IPS-18c (cell line): ENCODE results near the gene ZNF75A.
A peak's percentile ranks its signal among the peaks of the same experiment; 100 is the strongest.
"Not testable (repeated sequence)": the region's sequence is repeated elsewhere in the genome, so short reads cannot be mapped to it uniquely, and the experiment has no call there.

ENCODE experiments used
- H3K4me3 ChIP-seq: 2 replicates; pipeline ENCODE4 v1.7.0; 2013; ENCODE audit warnings: low read depth, mild to moderate bottlenecking, low read length, moderate library complexity; ENCODE audit not compliant: insufficient read depth
- H3K9me3 ChIP-seq: one replicate; pipeline ENCODE4 v1.6.1; 2013; ENCODE audit warnings: mild to moderate bottlenecking, low read length, moderate library complexity; ENCODE audit not compliant: control insufficient read depth, insufficient read depth

The ZNF75A gene

DNA sequence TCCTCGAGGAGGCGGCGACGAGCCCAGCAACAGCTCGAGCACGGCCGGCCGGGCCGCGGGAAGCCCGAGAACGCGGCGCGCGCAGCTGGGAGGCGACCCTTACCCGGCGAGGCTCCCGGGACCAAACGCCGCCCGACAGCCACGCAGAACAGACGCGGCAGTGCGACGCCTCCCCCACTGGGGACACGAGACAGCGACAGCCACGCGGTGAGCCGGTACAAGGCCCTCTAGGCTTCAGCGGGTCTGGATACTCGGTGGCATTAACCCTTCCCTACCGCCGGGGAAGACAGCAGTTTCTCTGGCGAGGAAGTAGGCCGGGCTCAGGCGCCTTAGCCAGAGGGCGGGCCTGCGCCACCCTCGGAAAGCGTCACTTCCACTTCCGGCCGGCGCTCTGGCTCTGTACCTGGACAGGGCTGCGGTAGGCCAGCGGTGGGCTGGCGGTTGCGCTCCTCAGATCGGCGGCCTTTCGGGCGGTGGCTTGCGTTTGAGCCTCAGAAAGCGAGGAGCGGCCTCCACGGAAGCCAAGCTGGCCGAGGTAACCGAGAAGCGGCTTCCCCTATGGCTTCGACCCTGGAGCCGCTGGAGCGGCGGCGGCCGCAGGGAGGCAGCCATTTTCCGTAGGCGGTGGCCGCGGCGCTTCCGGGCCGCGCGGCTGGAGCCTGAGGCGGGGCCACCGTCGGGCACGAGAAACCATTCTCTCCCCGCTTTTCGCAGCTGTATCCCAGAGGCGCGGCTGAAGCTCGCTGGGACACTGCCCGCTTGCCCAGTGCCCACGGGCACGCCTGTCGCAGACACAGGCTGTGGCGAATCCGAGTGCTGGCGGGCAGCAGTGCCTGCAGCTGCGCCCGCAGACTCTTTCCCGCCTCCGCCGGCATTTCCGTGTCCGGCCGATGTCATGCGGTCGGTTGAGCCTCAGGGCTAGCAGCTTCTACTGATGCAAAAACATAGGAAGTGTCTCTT, at the start of gene ZNF75A, which contains the start of gene TIGD7:
TSS of gene ZNF75A (plus strand) at position 389 of the 960 bp plus-strand sequence. CDS start 2,932 bp downstream, outside the sequence.
TSS of gene TIGD7 (minus strand) at position 322 of the 960 bp plus-strand sequence. CDS start 4,816 bp downstream, outside the sequence.
- Histone ChIP-seq H3K4me3 (peak within 1 kb of the TSS; percentile 88), H3K9me3 (peaks cover 29% of the 10 kb centered on the region)

DNA sequence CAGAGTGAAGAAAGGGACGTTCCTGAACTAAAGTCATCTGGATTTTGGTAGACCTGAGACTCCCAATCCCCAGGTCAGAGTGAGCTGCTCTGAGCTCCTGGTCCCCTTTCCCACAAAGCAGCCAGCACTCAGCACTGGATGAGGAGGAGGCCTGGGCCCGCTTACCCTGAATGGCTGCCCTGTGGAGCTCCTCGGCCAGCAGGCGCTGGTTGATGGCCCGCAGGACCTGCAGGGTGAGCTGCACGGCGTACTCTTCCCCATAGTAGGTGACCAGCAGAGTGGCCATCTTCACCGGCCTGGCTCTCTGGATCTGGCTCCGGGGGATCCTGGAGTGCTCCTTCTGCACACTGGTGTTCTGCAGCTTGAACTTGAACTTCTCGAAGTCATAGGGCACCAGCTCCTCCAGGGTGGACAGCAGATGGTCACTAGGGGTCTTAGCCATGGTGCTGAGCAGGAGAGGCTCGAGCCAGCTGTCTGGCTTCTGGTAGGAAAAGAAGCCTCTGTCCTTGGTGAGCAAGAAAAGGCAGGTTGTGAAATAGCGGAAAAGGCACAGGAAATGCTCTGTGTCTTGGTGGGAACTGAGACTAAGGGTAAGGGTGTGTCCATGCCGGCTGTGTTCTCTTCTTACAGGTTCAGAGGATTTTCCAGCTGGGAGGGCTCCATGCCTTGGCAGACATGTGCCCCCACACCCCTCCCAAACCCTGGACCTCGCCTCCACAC, 49.0 kb upstream of the ZNF75A start, which contains the start of gene MEFV:
TSS of gene MEFV (minus strand) at position 488 of the 720 bp plus-strand sequence. CDS start at position 442, 46 bp downstream.
- H3K4me3 ChIP-seq: no peak within 1 kb of the TSS
- H3K9me3 ChIP-seq: no peaks in the 10 kb centered on the region

DNA sequence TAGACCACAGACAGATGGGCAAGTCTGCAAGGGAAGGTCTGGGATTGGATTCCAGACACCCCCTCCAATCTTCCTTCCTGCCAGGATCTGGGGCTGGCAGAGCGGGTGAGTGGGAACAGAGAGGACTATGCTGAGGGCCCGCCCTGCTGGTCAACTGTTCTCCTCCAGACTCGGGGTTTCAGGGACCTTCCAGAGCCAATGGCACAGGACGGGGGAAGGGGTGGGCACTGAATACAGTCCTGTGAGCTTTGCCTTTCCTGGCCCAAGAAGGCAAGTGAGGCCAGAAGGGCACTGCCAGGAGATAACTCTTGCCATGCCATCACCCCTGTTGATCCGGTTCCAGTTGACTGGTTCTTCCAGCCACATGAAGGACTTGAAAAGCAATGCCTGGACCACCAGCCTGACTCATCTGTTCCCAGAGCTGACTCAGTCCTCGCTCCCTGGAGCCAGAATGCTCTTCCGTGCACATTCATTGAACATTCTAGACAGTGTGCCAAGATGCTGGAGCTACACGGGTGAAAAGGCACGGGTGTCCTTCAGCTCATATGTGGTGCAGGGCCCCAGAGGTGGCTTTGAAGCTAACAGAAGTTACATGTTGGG, 48.3 kb upstream of the ZNF75A start:
- H3K9me3 ChIP-seq: no peaks in the 10 kb centered on the region
- no peak overlapping the region for H3K4me3 ChIP-seq

DNA sequence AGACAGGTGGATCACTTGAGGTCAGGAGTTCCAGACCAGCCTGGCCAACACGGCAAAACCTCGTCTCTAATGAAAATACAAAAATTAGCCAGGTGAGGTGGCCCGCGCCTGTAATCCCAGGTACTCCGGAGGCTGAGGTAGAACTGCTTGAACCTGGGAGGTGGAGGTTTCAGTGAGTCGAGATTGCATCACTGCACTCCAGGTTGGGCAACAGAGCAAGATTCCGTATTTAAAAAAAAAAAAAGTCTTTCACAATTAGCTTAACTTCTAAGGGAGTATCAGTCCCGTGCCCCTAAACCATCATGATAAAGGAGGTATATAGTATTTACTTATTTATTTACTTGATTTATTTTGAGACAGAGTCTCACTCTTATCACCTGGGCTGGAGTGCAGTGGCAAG, 45.5 kb upstream of the ZNF75A start:
- Histone ChIP-seq H3K4me3 (no peak overlapping the region), H3K9me3 (no peaks in the 10 kb centered on the region)

DNA sequence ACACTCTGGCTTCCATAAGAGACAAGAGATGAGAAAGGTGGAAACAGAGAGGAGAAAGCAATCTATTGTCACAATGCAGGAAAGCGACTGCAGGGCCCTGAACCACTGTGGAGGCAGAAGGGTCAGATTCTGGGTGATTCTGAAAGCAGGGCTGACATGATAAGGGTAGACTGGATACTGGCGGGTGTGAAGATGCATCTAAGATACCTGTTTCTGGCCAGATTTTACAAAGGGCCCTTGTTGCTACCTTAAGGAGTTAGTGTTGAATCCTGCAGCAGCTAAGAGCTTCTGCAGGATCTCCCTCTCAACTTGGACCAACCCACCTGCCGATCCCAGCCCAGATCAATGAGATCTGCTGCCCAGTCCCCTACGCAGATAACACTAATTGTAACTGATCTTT, 42.8 kb upstream of the ZNF75A start:
- no peak overlapping the region for H3K4me3 ChIP-seq
- no peaks in the 10 kb centered on the region for H3K9me3 ChIP-seq

DNA sequence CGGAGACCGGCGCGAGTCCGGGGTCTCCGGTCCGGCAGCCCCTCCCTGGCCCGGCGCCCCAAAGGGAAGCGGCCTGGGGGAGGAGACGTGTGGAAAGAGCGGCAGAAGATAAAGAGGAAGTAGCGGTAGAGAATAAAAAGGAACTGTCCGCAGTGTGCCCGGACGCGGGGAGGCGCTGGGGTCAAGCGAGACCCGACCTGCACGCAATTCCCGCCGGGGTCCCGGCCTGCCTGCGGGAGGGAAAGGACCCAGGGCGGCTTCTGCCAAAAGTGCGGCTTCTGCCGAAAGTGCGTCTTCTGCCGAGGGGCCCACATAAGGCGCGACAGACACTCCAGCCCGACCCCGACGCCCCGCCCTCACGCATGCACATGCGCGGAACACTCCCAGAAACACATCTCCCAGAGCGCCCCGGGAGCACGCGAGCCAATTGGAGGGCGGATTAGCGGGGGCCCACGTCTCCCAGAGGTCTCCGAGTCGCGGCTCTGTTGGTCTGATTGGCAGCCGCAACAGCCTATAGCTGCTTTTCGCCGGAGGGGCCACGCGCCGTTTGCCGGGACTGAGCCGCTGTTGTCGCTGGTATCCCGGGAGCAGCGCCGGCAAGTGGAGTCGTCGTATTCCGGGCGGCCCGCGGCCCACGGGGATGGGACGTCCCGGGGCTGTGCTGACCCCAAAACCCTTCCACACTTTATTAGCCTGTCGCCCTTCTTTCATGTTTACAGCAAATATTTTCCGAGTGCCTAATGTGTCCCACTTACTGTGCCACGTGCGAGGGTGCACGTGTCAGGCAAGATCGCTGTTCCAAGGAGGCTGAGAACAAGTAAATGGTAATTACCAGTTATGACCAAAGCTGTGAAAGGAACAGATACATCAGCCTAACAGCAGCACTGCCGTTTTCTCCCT, 40.9 kb upstream of the ZNF75A start:
- Histone ChIP-seq H3K9me3 (no peaks in the 10 kb centered on the region), H3K4me3 (peak overlapping the region; percentile 70)

DNA sequence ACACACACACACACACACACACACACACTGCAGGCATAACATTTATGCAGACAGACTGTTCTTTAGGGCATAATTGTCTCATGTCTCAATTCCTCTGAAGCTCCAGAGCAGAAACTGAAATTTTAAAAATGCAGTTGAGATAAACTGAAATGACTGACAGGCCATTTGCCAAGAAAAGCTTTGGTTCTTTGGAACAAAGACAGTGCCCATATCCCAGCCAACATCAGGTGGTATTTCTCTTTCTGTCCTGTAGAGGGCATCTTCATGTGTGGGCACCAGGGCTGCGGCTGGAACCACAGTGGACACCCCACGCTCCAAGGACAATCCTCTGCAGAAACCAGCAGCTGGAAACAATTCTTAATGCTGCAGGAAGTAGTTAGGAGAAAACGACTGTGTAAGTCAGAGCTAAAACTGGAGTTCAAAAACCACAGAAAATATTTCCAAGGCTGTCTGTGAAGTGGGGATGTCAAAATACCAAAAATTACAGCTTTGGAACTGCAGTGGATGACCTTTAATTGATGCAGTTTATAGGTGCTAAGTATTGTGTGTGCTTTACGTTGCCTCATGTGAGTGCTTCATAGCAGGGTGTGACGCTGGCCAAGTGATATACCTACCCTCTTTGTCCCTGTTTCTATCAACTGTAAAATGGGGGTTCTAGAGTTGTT, 38.3 kb upstream of the ZNF75A start:
- Histone ChIP-seq H3K9me3 (no peaks in the 10 kb centered on the region), H3K4me3 (no peak overlapping the region)

DNA sequence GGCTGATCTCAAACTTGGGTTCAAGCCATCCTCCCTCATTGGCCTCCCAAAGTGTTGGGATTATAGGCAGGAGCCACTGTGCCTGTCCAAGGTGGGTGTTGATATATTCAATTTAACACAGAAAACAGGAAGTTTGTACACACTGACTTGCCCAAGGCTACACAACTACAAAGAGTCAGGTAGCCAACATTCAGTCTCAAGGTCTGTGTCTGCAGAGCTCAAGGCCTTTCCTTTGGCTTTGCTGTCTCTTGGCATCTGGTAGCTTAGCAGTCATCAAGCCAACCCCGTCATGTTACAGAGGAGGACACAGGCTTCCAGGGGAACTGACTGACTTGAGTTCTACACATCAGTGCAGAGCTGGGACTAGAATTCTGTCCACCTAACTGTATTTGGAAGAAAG, 37.0 kb upstream of the ZNF75A start:
- no peaks in the 10 kb centered on the region for H3K9me3 ChIP-seq
- H3K4me3 ChIP-seq: no peak overlapping the region

DNA sequence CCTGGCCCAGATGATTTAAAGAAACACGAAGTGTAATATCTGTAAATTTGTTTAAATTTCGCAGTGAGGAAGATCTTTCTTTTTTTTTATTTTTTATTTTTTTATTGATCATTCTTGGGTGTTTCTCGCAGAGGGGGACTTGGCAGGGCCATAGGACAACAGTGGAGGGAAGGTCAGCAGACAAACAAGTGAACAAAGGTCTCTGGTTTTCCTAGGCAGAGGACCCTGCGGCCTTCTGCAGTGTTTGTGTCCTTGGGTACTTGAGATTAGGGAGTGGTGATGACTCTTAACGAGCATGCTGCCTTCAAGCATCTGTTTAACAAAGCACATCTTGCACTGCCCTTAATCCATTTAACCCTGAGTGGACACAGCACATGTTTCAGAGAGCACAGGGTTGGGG, 34.6 kb upstream of the ZNF75A start:
- H3K4me3 ChIP-seq, H3K9me3 ChIP-seq: not testable (repeated sequence)

DNA sequence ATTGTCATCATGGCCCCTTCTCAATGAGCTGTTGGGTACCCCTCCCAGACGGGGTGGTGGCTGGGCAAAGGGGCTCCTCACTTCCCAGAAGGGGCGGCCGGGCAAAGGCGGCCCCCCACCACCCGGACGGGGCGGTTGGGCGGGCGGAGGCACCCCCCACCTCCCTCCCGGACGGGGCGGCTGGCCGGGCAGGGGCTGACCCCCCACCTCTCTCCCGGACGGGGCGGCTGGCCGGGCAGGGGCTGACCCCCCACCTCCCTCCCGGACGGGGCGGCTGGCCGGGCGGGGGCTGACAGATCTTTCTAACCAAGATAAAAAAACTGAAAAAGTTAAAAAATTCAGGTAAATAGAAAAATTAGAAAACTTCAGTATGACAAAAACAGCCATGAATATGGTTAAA, 34.0 kb upstream of the ZNF75A start:
- H3K4me3 ChIP-seq, H3K9me3 ChIP-seq: not testable (repeated sequence)

DNA sequence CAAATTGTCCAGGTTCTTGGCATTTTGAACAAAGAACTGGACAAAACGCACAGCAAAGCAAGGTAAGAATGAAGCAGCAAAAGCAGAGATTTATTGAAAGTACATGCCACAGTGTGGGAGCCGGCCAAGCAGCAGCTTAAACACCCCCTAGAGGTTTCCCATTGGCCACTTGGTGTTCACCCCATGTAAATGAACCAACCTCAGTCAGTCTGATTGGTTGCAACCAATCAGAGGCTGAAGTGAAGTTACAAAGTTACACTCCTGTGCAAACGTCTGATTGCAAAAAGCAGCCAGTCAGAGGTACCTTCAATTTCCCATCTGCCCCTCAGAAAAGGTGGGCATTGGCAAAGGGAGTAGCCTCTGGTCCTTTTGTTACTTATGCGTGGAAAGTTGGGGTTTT, 30.8 kb upstream of the ZNF75A start:
- peaks cover 2% of the 10 kb centered on the region for H3K9me3 ChIP-seq
- H3K4me3 ChIP-seq: no peak overlapping the region

DNA sequence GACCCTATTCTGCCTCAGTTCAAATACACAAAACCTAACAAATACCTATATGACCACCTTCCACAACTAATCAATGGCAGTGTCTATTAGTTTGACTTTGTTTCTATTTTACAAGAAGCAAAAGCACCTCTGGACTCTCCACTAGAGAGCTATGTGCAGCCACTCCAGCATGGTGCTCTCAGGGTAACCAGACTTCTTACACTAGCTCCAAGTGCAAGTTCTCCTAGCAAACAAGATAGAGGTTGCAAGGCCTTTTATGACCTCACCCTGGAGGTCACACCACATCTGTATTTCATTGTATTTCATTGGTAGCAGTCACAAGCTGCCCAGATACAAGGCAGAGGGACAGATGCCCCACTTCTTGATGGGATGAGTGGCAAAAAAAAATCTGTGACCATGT, 30.4 kb upstream of the ZNF75A start:
- Histone ChIP-seq H3K4me3 (no peak overlapping the region), H3K9me3 (peaks cover 2% of the 10 kb centered on the region)

DNA sequence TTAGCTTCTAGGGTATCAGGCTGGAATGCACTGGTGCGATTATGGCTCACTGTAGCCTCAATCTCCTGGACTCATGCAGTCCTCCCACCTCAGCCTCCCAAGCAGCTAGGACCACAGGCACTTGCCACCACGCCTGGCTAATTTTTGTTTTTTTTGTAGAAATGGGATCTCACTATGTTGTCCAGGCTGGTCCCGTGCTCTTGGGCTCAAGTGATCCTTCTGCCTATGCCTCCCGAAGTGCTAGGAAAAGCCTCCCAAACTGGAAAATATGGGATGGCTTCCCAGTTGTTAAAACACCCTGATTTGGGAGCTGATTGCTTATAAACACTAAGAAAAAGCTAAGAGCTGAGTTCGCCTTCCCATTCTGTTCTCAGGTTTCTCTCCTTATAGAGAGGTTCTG, 28.6 kb upstream of the ZNF75A start:
- no peak overlapping the region for H3K4me3 ChIP-seq
- H3K9me3 ChIP-seq: peaks cover 2% of the 10 kb centered on the region

DNA sequence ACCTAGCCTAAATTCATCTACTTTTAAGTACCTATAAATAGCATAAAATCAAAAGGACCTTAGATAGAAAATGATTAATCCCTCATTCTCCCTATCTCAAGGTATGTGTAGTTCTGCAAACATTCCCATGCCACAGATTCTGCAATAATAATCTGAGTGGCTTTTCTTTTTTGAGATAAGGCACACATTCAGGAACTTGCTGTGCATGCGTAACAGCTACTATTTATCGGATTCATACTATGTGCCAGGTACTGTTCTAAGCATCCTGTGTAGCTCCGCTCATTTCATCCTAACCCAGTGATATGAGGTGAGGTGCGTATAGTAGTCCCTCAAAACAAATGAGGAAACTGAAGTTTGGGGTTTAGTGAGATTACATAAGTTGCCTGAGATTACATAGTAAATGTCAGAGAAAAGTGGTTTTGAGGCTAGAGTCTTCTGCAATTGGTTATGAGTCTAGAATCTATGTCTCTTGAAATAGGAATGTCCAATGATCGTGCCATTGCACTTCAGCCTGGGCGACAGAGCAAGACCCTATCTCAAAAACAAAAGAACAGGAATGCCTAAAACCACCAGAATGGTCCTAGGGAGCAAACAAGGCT, 24.0 kb upstream of the ZNF75A start:
- Histone ChIP-seq H3K4me3 (no peak overlapping the region), H3K9me3 (peaks cover 5% of the 10 kb centered on the region)

DNA sequence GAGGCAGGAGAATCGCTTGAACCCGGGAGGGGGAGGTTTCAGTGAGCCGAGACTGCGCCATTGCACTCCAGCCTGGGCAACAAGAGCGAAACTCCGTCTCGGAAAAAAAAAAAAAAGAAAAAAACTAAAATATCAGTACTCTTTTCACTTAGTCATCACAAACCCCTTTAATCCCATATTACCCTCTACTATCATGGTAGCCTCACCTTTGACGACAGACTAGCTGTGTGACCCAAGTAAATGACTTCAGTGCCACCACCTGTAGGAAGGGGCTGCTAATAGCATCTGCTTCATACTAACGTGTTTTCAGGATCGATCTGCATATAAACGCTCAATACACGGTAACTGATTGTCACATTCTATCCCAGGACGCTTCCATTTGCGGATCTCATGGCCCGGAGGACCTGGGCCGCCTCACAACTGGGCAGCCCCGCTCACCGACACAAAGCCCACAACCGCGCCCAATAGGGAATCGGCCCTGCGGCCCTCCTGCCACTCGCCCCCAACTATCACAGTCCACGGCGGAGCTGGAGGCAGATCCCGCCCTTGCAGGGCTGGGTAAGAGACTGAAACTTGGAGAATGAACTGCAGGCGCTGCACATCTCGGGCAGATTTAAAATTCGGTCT, 23.1 kb upstream of the ZNF75A start:
- Histone ChIP-seq H3K4me3 (peak overlapping the region; percentile 95), H3K9me3 (peaks cover 11% of the 10 kb centered on the region)
